Pancreas (tissue), 10 donors: Measurements from ENCODE around the gene RHOH. TPM values are rescaled to one million over a fixed set of nuclear protein-coding genes. Genes with fewer than 3 reads are reported as not detected.

Experiments
- ATAC-seq, 4 donors: fragments of 200-7000 bp; cut with Tn5 transposase; one replicate each; pipeline versions ENCODE4 v1.8.0 to v1.9.1; 2020; ENCODE audit warnings: mild to moderate bottlenecking in 4 of 4, moderate library complexity in 4 of 4
- DNase-seq, 6 donors: peaks; one replicate each; pipeline ENCODE4 v3.0.0-alpha.2; 2020
- FAIRE-seq: peaks from 2 replicates; lab custom pipeline; 2012; peaks lifted over from hg19 to GRCh38; lab: Jason Lieb, UNC
- H3K27ac ChIP-seq, 4 donors: fragments of 200-600 bp; sonication (generic); 1 replicate in 3 of 4; 2 replicates in 1 of 4; pipeline versions ENCODE4 v1.5.0 to v1.8.0; 2020
- H3K27me3 ChIP-seq, 4 donors: fragments of 200-600 bp; one replicate each; pipeline ENCODE4 v1.8.0; 2021
- H3K36me3 ChIP-seq, 3 donors: fragments of 200-600 bp; sonication (generic) in 1 of 3; one replicate each; pipeline versions ENCODE4 v1.5.0 to v1.8.0; 2020 to 2021
- H3K4me1 ChIP-seq, 3 donors: fragments of 200-600 bp; one replicate each; pipeline ENCODE4 v1.8.0; 2021
- H3K4me3 ChIP-seq, 4 donors: fragments of 200-600 bp; sonication (generic) in 2 of 4; one replicate each; pipeline versions ENCODE4 v1.5.0 to v1.8.0; 2020 to 2021
- H3K9me3 ChIP-seq, 4 donors: fragments of 200-600 bp; one replicate each; pipeline ENCODE4 v1.8.0; 2021
- CTCF ChIP-seq, 4 donors: fragments of 200-600 bp; sonication (generic) in 3 of 4; IDR thresholded peaks; one replicate each; pipeline versions ENCODE4 v1.5.0 to v1.8.0; 2021; ENCODE audit warnings: antibody characterized with exemption in 4 of 4
- WGBS, 2 donors: extraction: QIAGEN DNeasy Blood & Tissue Kit; methylation state at CpG; one replicate each; pipeline ENCODE4 v1.1.7; 2013; 5-methylcytosine and 5-hydroxymethylcytosine counted together
- intact Hi-C, 3 donors: fragments of 100-400 bp; cut with DNase I; formaldehyde crosslinking; loops; one replicate each; pipeline versions ENCODE4 v1.11.1 to v1.14.2; 2022
- polyA plus RNA-seq, 2 donors: library from polyadenylated mRNA; stranded (reverse); fragments of 200-250 nt; gene quantifications; one replicate each; pipeline ENCODE4 v1.2.3, GENCODE V29; 2013
- total RNA-seq, 6 donors: library from RNA; stranded (reverse); fragmentation: NEBNext Ultra II Directional in 4 of 6; extraction: Animal tissue kit (Norgen Biotek cat#: 25700) in 4 of 6; gene quantifications; one replicate each; pipeline versions ENCODE4 v1.2.1 to v1.2.4, GENCODE V29; 2021 to 2023
- donor health status: healthy with polysubstance abuse.
- donor health status: DM: no; HTN: no; CAD: no; lungs with moderate emphysema.
- donor health status: DM: no; HTN: no; CAD: no.
- donor health status: control.
- donor health status: control.
- donor health status: Bipolar disorder and iron deficiency.
- donor health status: DM: yes; HTN: yes; CAD: no.
- donor health status: DM: no; HTN: no; CAD: no.
- donor health status: DM: no; HTN: no; CAD: no.
- donor health status: DM: yes; HTN: yes; CAD: no.

Gene RHOH
- total and polyA plus RNA-seq, 8 donors, result 0.08 to 1.8 (median 0.49) TPM

GRCh38 chr4:40190880-40191815 is 5.7 kb upstream of the RHOH start:
- no peaks in the 10 kb centered on the region for H3K36me3 ChIP-seq
- DNase-seq (no peak), ATAC-seq (peak; percentile 43 to 80 (median 70)), FAIRE-seq (peak; percentile 63)
- H3K4me3 ChIP-seq, result no peak overlapping the region
- H3K4me1 ChIP-seq, result peaks cover 0 to 22% (median 5%) of the 10 kb centered on the region in 3 donors
- TF ChIP-seq CTCF (IDR thresholded peaks at IDR 0.05), result no peak
- H3K27ac ChIP-seq, result peak overlapping the region in 1 of 4 donors; percentile 5
- WGBS, 2 donors, result 48 to 49% methylated on average over 14 of the region's 14 CpGs
- H3K9me3 ChIP-seq, result no peaks in the 10 kb centered on the region
- H3K27me3 ChIP-seq, result no peaks in the 10 kb centered on the region
- intact Hi-C loops, result no loop called here

- Histone ChIP-seq H3K9me3 (no peaks in the 10 kb centered on the region), H3K4me1 (peaks cover 0 to 22% (median 5%) of the 10 kb centered on the region in 3 donors), H3K27me3 (no peaks in the 10 kb centered on the region), H3K27ac (no peak overlapping the region), H3K4me3 (no peak overlapping the region), H3K36me3 (no peaks in the 10 kb centered on the region)
- 72 to 82% methylated on average over 8 of the region's 8 CpGs for WGBS, 2 donors
- ATAC-seq (no peak), DNase-seq (no peak), FAIRE-seq (no peak)
- intact Hi-C loops, result no loop called here
- no peak for TF ChIP-seq CTCF (IDR thresholded peaks at IDR 0.05)
These were observed 4.5 kb upstream of the RHOH start for GRCh38 chr4:40192114-40193015.

GRCh38 chr4:40193016-40193571 is 3.7 kb upstream of the RHOH start:
- FAIRE-seq (no peak), DNase-seq (no peak), ATAC-seq (no peak)
- Histone ChIP-seq H3K9me3 (no peaks in the 10 kb centered on the region), H3K4me1 (peaks cover 0 to 22% (median 5%) of the 10 kb centered on the region in 3 donors), H3K36me3 (no peaks in the 10 kb centered on the region), H3K27me3 (no peaks in the 10 kb centered on the region), H3K27ac (no peak overlapping the region), H3K4me3 (no peak overlapping the region)
- TF ChIP-seq CTCF (IDR thresholded peaks at IDR 0.05), result no peak
- 81 to 84% methylated on average over 11 of the region's 11 CpGs for WGBS, 2 donors
- intact Hi-C loops, result no loop called here

- Histone ChIP-seq H3K4me1 (peaks cover 0 to 22% (median 5%) of the 10 kb centered on the region in 3 donors), H3K27me3 (no peaks in the 10 kb centered on the region), H3K27ac (no peak overlapping the region), H3K36me3 (no peaks in the 10 kb centered on the region), H3K9me3 (no peaks in the 10 kb centered on the region), H3K4me3 (no peak overlapping the region)
- FAIRE-seq, result no peak
- intact Hi-C loops, result no loop called here
- no peak for DNase-seq
- TF ChIP-seq CTCF (IDR thresholded peaks at IDR 0.05), result no peak
- ATAC-seq, result no peak
- WGBS, 2 donors, result 91 to 92% methylated on average over 7 of the region's 7 CpGs
These were observed 3.3 kb upstream of the RHOH start for GRCh38 chr4:40193578-40193977.
